GM10266 (cell line): ENCODE results near the gene C11orf98.
"Not testable (repeated sequence)": the region's sequence is repeated elsewhere in the genome, so short reads cannot be mapped to it uniquely, and the experiment has no call there.

Source experiments
- DNase-seq: peaks from one replicate; pipeline ENCODE4 v3.0.0; 2012; ENCODE audit errors: extremely low spot score
- TF ChIP-seq, protein P1 (sequence below): IDR thresholded peaks from 2 replicates; pipeline ENCODE4 v1.5.1; 2012; ENCODE audit warnings: mild to moderate bottlenecking, low read depth; ENCODE audit not compliant: control insufficient read depth, insufficient read depth; ENCODE audit errors: missing control alignments

The C11orf98 gene

DNA sequence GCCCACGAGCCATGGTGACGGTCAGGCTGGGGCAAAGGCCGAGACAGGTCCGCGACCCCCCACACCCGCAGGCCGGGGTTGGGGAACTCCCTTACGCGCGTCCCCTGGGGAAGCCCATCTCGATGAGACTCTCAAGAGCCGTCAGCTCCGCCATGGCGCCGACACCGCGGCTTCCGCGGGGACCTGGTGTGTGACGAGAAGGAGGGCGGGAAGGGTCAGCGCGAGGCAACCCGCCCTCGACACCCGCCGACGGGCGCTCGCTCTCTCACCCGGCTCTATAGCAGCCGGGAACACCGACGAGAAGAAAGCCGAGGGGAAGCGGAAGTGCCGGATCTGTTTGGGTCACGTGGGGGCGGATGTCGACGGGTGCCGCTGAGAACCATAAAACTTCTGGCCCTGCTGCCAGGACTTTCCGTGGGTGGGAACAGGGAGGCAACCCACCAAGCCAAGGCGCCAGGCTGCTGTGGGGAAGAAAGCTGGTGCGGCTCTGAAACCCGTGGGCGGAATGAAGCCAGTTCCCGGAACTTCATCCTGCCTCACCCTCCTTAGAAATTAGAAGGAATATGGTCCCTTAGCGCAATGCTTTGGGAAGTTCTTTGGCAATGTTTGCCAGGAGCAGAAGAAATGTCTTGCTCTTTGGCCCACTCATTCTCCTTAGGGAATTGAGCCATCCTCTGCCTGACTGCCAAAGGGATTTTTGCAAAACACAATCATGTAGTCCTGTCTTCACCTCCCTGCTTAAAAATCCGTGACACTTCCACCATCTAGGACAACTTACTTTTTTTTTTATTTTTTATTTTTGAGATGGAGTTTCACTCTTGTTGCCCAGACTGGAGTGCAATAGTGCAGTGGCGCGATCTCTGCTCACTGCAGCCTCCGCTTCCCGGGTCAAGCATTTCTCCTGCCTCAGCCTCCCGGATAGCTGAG is 14.0 kb upstream of the C11orf98 start, which contains the start of gene UBXN1:
Gene UBXN1 (minus strand): TSS at position 304 of the 927 bp plus-strand sequence. CDS start 150 bp downstream, at position 154.
- TF ChIP-seq, protein P1, sequence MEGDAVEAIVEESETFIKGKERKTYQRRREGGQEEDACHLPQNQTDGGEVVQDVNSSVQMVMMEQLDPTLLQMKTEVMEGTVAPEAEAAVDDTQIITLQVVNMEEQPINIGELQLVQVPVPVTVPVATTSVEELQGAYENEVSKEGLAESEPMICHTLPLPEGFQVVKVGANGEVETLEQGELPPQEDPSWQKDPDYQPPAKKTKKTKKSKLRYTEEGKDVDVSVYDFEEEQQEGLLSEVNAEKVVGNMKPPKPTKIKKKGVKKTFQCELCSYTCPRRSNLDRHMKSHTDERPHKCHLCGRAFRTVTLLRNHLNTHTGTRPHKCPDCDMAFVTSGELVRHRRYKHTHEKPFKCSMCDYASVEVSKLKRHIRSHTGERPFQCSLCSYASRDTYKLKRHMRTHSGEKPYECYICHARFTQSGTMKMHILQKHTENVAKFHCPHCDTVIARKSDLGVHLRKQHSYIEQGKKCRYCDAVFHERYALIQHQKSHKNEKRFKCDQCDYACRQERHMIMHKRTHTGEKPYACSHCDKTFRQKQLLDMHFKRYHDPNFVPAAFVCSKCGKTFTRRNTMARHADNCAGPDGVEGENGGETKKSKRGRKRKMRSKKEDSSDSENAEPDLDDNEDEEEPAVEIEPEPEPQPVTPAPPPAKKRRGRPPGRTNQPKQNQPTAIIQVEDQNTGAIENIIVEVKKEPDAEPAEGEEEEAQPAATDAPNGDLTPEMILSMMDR: no peak
- peak; percentile 92 for DNase-seq

DNA sequence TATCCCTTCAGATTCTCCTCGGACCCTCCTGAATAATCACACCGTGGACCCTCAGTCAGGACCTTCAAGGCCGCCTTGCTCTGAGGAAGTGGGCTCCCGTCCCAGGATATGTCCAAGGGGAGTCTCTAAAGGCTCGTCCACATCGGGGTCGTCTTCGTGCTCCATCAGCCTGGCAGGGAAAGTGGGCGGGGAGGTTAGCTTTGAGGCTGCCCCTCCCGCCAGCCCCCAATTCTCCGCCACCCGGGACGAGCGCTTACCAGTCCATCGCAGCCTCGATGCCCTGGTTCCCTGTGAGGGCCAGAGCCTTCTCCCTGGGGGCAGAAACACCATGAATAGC is 13.4 kb upstream of the C11orf98 start:
- no peak for DNase-seq
- TF ChIP-seq, protein P1: no peak

DNA sequence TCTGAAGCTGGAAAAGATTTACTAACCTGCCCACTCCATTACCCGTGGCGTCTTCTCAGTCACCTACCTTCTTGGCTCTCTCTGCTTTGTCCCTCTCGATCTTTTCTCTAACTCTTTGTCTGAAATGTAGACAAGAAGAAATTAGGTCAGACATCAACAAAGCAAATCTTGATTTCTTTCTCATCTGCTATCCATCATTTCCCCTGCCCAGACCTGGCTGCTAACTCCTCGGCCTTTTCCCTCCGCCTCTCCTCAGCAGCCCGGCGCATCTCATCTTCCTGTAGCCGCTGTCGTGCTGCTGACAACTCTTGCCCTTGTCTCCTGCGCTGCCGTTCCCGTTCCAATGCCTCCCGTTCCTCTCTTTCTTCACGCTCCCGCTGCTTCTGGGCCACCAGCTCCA is 12.7 kb upstream of the C11orf98 start:
- TF ChIP-seq, protein P1: no peak
- no peak for DNase-seq

DNA sequence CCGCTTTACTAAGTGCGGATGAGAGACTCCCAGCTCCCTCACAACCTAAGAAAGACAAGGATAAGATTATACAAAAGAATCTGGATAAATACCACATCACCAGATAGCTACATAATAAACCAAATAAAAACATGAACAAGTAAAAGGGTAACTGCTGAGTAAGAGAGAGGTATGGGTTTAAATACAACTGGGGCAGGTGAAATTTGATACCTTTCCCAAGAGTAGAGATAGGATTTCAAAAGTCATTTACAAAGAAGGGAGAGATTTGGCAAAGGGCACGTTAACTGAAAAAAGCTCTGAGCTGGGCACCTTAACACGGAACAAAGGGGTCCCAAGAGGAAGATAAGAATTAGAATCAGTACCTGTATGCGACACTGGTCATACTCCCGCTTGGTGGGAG is 12.1 kb upstream of the C11orf98 start:
- TF ChIP-seq, protein P1: no peak
- no peak for DNase-seq

DNA sequence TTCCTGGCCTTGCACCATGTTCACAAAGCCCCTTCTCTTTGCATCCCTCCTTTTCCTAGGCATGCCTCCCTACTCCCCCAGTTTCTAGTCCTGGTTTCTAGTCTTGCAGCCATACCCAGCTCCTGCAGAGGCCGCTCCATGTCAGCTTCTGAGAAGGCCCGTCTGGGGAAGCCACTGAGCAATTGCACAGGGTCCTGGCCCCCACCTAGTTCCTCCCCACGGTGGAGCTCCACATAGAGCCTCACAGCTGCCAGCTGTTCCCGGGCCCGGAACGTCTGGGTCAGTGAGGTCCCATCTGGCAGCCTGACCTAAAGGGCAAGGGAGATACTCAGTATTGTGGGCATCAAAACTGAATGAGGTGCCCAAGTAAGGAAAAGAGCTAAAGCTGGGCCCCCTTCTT is 11.7 kb upstream of the C11orf98 start:
- DNase-seq: no peak
- TF ChIP-seq, protein P1: no peak

DNA sequence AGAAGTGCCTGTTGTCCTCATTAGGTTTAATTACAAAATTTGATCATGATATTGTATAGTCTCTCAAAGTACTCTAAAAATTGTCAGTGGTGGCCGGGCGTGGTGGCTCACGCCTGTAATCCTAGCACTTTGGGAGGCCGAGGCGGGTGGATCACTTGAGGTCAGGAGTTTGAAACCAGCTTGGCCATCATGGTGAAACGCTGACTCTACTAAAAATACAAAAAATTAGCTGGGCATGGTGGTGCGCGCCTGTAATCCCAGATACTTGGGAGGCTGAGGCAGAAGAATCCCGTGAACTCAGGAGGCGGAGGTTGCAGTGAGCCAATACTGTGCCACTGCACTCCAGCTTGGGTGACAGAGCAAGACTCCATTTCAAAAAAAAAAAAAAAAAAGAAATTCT is 10.4 kb upstream of the C11orf98 start:
- DNase-seq: not testable (repeated sequence)

DNA sequence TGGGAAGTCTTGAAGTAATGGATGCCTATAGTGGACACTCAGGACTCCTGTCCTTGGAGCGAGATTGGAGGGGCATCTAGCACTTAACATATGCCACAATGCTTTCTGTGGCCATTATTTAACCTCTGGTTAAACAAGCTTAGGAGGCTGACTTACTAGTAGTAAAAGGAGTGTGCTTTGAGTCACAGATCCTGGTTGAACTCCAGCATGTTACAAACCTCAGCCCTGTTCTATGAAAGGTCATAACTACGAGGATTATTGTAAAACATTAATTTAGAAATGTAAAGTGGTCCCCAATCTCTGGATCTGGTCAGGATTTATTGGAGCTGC is 8.2 kb upstream of the C11orf98 start:
- TF ChIP-seq, protein P1: no peak
- no peak for DNase-seq
